Stimulated activated CD4-positive, alpha-beta T cell treated with anti-CD3 and anti-CD28 coated beads, Interleukin-15, amount 100 ng/mL, for 48 hours (primary cell): ENCODE data around the gene PFKP.
"Not testable (repeated sequence)": the region's sequence is repeated elsewhere in the genome, so short reads cannot be mapped to it uniquely, and the experiment has no call there.

Experiments
- DNase-seq, 2 donors: peaks; one replicate each; pipeline ENCODE4 v3.0.0-alpha.2; 2020; ENCODE audit warnings: low read depth in 2 of 2

Gene PFKP

DNA sequence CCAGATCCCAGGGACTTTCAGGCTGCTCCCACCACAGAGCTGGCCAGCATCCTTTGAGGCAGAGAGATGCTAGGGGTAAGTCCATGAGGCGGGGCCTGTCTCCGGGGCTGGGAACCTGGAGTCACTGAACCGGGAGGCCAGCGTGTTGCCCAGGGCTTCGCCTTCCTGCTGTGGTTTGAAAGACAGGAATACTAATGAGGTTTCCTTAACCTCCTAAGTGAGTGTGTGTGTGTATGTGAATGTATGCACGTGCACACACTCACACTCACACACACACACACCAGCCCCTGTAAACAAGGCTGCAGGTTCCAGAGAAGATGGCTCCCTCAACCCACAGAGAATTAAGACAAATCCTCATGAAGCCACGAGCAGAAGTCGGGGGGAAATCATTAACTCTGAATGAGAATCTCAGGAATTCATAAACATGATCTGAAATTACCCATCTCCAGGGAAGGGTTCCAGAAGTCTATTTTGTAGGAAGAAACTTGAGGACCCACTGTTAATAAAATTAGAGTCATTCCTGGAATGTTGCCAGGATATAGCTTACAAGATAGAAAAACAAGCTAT lies 20.3 kb upstream of the PFKP start:
- DNase-seq = no peak

DNA sequence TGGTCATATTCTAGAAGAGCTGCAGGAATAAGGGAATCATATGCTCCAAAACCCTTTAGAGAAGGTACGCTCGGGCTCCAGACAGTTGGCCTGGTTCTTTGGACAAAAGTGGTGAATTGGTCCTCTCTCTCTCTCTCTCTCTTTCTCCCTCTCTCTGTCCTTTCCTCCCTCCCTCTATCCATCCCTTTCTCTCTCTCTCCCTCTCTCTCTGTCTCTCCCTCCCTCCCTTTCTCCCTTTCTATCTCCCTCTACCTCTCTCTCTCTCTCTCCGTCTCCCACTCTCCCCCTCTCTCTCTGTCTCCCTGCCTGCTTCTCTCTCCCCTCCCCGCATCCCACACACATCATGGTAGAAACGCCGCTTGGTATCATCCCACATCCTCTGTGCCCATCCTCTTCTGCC lies 19.8 kb upstream of the PFKP start:
- no peak for DNase-seq

DNA sequence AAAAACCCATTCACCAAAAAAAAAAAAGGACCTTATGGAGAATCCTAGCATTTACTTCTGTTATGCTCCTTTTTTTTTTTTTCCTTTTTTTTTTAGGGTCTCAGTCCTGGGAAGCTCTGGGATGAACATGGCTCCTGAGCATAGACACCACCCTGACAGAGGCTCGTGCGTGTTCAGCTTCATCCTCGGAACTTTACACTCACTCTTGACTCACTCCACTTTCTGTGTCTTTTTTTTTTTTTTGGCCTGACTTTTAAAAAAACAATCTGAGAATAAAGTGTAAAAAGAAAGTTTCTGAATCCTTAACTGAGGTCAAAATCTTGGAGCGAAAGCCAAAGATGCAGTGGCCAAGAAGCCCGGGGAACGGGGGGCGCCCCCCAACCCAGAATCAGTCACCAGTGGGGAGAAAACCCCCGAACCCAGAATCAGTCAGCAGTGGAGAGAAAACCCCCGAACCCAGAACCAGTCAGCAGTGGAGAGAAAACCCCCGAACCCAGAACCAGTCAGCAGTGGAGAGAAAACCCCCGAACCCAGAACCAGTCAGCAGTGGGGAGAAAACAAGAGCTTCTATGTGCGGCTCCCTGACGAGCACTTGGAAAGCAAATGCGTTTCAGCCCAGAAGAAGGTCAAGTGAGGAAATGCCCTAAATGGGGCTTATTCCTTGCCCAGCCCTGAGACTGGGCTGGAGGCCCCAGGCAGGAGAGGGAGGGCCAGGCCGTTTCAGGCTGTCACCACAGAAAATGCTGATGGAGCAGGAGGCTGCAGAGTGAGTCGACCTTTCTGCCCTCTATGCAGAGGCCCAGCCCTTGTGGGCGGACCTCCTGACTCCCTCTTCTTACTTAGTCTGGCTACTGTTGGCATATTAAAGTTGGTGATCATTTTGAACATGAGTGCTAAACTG lies 19.0 kb upstream of the PFKP start:
- no peak for DNase-seq

DNA sequence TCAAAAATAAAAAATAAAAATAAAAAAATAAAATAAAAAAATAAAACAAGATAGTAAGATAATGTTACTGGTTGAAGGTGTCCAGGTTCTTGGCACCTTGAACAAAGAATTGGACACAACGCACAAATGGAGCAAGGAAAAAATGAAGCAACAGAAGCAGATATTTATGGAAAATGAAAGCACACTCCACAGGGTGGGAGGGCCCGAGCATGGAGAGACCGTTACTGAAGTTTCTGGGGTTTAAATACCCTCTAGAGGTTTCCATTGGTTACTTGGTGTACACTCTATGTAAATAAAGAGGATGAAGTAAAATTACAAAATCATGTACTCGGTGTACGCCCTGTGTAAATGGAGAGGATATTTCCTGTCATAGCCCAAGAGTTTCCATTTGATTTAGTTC lies 15.7 kb upstream of the PFKP start:
- no peak for DNase-seq

DNA sequence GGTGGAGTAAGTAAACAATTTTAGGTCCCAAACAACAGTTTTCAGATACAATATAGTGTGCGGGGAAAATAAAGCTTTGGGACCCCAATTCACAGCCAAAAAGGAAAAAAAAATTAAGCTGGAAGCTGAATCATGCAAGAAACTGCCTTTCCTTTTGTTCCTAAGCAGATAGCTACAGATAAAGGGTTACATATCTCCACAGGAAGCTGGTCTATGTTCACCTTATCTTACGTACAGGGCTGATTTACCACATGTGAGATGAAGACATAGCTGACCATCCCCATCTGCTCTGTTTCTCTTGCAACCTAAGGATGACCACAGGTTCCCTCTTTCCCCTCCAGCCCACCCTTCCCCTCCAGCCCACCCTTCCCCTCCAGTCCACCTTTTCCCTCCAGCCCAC lies 14.2 kb upstream of the PFKP start:
- DNase-seq = no peak

DNA sequence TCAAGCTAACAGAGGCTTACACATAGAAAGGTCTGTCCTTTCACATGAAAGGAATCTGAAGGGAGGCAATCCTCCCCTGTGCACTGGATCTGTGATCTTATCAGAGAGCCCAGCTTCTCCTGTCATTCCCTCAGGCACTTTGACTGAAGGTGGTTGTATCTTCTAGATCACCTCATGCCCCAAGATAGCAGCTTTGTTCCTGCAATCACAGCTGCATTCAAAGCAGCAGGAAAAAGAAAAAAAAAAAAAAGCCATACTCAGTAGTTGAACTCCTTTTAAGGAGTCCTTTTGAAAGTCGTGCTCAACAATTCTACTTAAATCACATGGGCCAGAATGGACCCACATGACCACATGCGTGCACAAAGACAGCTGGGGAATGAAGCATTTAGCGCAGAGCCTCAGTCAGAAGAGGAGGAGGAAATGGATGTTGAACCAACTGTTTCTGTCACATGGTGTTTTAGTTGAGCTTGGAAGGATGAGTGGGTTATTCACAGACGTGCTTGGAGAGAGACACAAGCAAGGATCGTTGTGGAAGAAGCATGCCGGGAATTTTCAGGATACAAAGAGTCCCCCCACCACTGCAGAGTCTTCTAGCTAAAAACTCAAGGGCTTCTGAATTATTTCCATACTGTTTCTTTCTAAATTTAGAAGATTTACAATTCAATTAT lies 13.0 kb upstream of the PFKP start:
- no peak for DNase-seq

DNA sequence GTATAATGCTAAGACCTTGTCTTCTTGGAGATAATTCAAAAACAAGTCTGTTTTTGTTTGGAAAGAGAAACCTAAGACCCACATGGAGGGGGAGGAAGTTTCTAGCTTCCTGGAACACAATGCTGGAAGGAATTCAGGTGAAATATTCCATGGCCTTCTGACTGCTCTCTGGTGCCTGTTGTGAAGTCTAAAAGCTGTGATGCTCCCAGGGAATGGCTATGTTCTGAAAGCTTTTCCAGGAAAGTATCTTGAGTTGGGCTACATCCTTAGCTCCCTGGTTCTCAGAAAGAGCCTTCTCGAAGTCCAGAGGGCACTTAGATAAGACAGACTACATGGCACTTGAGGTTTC lies 12.5 kb upstream of the PFKP start:
- no peak for DNase-seq

DNA sequence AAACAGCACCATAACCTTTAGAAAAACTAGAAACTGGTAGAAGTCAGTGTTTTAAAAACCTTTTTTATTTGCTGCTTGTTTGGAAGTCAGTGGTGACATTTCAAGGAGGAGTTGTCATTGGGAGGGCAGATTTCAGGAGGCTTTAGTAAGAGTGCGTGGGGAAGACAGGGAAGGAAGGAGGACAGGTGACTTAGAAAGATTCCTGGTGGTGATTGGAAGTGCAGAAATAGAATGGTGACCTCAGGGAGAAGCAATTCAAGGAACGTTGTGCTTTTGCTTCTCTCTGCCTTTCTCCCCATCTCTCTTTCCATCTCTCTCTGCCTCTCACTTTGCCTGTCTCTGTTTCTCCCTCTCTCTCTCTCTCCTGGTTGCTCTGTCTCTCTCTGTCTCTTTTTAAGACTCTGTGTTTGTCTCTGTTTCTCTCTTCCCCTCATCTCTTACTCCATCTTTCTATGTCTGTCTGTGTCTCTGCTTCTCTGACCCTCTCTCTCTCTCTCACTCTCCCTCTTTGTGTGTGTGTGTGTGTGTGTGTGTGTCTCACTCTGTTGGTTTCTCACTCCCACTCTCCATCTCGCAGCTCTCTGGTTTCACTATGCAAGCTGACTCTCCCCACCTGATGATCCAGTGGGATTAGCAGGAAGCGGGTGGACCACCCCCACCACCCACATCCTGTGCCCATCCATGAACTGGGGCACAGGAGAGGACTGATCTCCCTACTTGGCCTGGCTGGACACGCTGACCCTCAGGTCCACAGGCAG lies 10.9 kb upstream of the PFKP start:
- no peak for DNase-seq

DNA sequence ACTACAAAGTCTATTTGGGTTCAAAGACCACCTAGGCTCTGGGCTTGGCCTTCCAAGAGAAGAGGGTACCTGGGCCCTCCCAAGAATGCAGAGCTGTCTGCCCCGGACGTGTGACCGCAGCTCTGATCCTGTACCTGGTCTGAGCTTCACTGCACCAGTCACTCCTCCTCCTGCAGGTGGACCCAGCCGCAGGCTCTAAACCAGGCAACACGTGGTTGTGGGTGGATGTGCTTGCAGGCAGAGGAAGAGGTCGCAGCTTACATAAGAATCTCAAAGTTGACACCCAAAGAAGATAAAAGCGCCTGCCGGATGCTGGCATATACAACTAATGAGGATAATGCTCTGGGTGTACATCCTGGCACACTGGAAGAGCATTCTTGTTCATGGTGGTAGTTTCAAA lies 9.4 kb upstream of the PFKP start:
- DNase-seq = no peak

DNA sequence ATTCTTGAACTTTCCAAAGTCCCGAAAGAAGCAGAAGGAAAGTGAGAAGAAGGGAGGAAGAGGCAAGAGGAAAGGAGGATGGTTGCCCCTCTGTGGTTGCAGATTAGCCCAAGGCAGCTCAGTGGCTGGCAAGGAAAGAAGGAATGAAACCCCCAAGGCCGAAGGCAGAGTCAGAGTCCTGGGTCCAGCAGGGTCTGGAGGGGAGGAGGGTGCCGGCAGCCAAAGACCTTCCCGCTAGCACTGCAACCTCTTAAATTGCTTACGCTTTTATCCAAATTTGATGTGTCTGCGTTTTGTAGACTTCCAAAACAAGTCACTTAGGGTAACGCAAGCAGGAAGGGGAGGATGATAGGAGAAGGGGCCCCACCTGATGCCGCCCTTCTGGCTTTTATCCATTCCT lies 7.4 kb upstream of the PFKP start:
- no peak for DNase-seq

DNA sequence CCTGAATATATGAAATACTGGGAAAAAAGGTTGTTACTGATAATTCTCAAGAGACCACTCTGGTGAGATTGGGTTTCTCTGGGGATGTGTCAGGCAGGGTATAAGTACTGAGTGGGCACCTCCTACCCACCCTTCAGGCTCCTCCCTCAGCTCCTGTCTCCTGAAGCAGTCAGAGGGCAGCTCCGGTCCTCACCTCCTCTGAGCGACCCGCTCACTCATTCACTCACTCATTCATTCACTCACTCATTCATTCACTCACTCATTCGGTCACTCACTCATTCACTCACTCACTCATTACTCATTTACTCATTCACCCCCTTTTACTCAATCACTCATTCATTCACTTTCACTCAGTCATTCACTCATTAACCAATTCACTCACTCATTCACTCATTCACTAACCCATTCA lies 6.9 kb upstream of the PFKP start:
- DNase-seq = no peak

DNA sequence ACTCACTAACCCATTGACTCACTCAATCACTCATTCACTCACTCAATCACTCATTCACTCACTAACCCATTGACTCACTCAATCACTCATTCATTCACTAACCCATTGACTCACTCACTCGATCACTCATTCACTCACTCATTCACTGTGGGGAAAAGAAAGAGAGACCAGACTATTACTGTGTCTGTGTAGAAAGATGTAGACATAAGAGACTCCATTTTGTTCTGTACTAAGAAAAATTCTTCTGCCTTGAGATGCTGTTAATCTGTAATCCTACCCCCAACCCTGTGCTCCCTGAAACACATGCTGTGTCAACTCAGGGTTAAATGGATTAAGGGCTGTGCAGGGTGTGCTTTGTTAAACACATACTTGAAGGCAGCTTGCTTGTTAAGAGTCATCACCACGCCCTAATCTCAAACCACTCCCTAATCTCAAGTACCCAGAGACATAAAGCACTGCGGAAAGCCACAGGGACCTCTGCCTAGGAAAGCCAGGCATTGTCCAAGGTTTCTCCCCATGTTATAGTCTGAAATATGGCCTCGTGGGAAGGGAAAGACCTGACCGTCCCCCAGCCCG lies 5.9 kb upstream of the PFKP start:
- not testable (repeated sequence) for DNase-seq

DNA sequence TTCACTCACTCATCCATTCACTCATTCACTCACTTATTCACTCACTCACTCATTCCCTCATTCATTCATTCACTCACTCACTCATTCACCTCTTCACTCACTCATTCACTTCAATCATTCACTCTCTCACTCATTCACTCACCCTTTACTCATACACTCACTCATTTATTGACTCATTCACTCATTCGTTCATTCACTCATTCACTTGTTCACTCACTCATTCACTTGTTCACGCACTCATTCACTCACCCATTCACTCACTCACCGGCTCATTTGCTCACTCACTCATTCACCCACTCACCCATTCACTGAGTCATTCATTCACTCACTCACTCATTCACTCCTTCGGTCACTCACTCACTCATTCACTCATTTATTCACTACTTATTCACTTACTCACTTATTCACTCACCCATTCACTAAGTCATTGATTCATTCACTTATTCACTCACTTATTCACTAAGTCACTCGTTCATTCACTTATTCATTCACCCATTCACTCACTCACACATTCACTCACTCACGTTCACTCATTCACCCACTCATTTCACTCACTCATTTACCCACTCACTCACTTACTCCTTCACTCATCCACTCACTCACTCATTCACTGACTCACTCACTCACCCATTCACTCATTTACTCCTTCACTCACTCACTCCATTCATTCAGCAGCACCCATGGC lies 4.7 kb upstream of the PFKP start:
- DNase-seq = no peak

DNA sequence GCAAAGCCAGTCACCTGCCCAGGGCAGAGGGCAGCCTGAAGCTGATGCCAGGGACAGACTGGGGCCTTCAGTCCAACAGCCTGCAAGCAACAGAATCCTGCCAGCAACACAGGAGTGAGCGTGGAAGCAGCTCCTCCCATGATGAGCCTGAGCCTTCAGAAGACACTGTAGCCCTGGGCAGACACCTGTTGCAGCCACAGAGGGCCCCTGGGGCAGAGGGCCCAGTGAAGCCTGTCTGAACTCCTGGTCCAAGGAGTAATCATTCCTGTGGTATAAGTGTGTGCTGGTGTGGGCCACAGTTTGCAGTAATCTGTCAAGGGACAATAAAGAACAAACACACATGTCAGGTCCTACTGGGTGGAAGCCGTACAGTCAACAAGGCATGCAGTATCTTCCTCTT lies 2.9 kb upstream of the PFKP start:
- DNase-seq = no peak

DNA sequence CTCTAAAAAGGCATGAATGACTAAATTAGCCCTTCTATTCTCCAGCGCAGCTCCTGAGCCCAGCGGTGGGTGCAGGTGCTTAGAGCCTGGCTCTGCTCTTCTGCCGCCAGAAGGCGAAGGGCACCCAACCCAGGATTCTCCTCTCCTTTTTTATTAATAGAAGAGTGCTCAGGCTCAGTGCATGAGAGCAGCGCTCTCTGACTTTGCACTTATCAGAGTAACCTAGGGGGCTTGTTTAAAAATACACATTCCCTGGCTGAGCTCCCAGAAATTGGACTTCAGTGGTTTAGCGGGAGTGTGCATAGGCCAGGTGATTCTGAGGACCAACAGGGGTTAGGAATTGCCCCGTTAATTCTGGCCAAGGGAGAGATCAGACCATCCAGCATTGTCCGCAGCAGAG lies 1.7 kb upstream of the PFKP start:
- no peak for DNase-seq

DNA sequence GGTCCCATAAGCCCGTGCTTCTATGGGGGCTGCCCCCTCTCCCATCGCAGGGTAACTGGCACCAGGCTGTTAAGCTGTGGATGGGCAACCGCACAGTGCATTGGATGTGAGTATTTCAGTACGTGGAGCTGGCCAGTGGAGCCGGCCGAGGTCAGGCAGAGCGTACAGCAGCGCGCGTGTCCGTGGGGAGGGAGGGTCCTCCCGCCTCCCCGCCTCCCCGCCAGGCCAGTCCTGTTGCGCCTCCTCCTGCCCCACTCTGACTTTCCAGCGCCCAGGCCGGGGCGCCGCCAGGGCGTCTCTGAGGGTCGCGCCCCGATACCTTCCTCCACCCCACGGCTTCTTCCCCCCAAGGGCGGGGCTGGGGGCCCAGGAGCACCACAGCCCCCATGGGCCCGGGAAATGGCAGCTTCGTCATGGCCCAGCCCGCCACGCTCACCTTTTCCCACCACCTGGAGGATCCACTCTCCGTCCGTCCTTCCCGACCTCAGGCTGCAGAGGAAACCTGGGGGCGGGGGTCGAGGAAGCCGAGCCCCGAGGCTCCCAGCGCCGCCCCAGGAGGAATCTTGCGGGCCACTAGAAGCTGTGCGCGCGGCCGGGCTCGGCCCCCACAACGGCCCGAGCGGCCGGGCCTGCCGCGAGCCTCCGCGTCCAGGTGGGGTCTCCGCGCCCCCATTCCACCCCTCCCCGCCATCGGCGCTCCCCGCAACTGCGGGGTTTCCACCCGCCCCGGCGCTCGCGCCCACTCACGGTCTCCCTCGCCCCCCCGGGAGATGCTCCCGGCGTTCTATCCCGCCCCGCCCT lies 831 bp upstream of the PFKP start:
- no peak for DNase-seq

DNA sequence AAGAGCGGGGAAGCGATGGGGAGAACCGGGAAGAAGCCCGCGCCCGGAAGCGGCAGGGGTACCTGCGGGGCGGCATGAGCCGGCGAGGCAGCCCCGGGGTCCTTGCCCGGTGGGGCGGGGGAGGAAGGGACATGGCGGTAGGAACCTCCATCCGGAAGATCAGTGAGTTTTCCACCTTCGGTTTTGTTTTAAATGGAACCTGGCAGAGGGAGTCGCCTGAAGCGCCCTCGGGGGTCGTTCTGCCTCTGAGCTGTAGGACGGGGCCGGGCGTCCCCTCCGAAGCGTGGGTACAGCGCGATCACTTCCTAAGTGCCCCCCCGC lies 471 bp downstream of the PFKP start:
- DNase-seq = no peak

DNA sequence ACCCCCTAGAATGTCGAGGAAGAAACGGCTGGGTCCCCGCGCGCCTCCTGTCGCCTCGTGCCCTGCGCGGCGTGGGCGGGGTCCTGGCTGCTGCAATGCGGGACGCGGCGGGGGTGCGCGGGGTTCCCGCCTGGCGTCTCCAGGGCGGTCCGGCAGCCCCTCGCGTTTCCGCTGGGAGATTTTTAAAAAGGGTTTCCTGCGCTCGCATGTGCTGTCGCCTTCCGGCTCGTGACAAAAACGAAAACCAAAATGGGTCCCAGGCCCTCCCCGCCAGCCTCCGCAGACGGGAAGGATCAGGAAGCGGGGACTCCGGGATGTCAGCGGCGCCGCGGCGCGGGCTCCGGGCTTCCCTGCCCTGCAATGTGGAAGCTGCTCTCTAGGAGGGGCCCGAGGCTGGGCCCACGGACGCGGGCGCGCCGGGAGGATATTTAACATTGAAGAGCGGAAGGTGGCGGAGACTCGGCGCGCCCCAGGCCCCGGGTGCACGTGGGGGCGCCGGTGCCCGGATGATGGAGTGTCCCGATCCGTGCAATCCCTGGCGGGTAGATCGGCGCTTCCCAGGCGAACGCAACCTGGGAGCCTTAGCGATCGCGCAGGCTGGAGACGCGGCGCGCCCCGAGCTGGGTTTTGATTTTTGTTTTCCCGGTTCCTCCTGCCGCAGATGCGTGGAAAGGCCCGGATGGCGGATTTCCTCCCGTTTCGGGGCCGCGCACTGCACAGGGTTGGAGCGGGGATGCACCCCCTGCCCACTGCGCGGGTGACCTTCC lies 1.0 kb downstream of the PFKP start:
- peak; percentile 49 to 56 for DNase-seq

DNA sequence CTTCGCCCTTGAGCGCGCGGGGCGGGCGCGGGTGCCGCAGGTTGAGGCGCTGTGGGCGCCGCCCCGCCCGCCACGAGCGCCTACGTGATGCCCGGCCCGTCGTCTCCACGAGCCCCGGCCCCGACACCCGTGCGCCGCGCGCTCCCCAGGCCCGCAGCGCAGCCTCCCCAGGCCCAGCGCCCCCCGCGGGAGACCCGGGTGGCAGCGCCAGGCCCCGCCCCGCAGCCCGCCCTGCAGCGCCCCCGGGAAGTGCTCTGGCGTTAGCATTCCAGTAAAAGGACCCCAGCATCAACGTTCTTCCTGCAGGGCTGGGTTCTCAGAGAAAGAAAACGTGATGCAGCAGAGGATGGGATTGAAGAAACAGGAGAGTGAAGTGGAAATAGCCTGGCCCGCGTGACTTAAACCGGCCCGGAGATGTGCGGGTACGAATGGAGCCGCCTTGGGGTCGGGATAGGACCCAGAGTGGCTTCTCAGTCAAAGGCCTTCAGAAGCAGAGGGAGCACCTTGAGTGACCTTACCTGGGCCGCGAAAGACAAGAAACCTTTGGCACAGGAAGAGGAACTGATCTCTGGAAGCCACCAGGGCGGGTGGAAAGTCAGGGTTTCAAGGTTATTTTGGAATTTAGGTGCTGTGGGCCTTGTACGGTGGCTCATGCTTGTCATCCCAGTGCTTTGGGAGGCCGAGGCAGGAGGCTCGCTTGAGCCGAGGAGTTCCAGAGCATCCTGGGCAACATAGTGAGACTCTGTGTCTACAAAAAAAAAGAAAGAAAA lies 1.8 kb downstream of the PFKP start:
- no peak for DNase-seq
